PC-3 (cell line): Measurements from ENCODE around the gene KIRREL1. TPM values are rescaled to one million over a fixed set of nuclear protein-coding genes. Genes with fewer than 3 reads are reported as not detected.

Source experiments
- ATAC-seq: fragments of 200-7000 bp; cut with Tn5 transposase; 2 replicates; pipeline ENCODE4 v1.9.1; 2020; ENCODE audit warnings: mild to moderate bottlenecking, moderate library complexity
- BruUV-seq: library from RNA; stranded (reverse); fragments of 400-500 nt; replicated peaks from 2 replicates; lab custom pipeline; 2021; lab: Mats Ljungman, UMichigan
- CTCF ChIA-PET: fragments of 300-600 bp; sonication (Branson Sonifier 250); formaldehyde crosslinking; loops from one replicate; lab custom pipeline; 2022; ENCODE audit warnings: antibody characterized with exemption; lab: Charles Lee
- POLR2A ChIA-PET: fragments of 300-600 bp; sonication (Branson Sonifier 250); formaldehyde crosslinking; loops from one replicate; lab custom pipeline; 2022; ENCODE audit warnings: antibody characterized with exemption; ENCODE audit not compliant: unreplicated experiment; lab: Charles Lee
- DNase-seq: peaks from one replicate; pipeline ENCODE4 v3.0.0-alpha.2; 2015
- H2AFZ ChIP-seq: fragments of 300-600 bp; sonication (generic); 2 replicates; pipeline ENCODE4 v1.6.0; 2016; ENCODE audit warnings: antibody characterized with exemption, low read length
- H3F3A ChIP-seq: fragments of 300-600 bp; sonication (generic); one replicate; pipeline ENCODE4 v1.6.0; 2017; ENCODE audit warnings: antibody characterized with exemption, low read length, control low read depth, mild to moderate bottlenecking; ENCODE audit not compliant: unreplicated experiment
- H3K27ac ChIP-seq: fragments of 300-600 bp; sonication (generic); 2 replicates; pipeline ENCODE4 v1.5.1; 2016; ENCODE audit warnings: mild to moderate bottlenecking, low read length
- H3K27me3 ChIP-seq: fragments of 300-600 bp; sonication (generic); 2 replicates; pipeline ENCODE4 v1.6.1; 2016; ENCODE audit warnings: low read length, mixed read lengths
- H3K36me3 ChIP-seq: fragments of 300-600 bp; sonication (generic); 2 replicates; pipeline ENCODE4 v1.6.1; 2016; ENCODE audit warnings: low read depth, mixed run types, low read length, mixed read lengths
- H3K4me1 ChIP-seq: fragments of 300-600 bp; sonication (generic); 2 replicates; pipeline ENCODE4 v1.5.1; 2016; ENCODE audit warnings: low read length; ENCODE audit not compliant: insufficient read depth
- H3K4me2 ChIP-seq: fragments of 300-600 bp; sonication (generic); 2 replicates; pipeline ENCODE4 v1.6.0; 2016; ENCODE audit warnings: low read length
- H3K4me3 ChIP-seq: fragments of 300-600 bp; sonication (generic); 2 replicates; pipeline ENCODE4 v1.5.1; 2016; ENCODE audit warnings: mild to moderate bottlenecking, low read length, mixed read lengths
- H3K79me2 ChIP-seq: fragments of 300-600 bp; sonication (generic); 2 replicates; pipeline ENCODE4 v1.6.1; 2017; ENCODE audit warnings: low read length, mixed read lengths
- H3K9ac ChIP-seq: fragments of 300-600 bp; sonication (generic); 2 replicates; pipeline ENCODE4 v1.6.0; 2016; ENCODE audit warnings: mild to moderate bottlenecking, low read length
- H3K9me2 ChIP-seq: fragments of 300-600 bp; sonication (generic); replicated peaks from 2 replicates; pipeline ENCODE4 v1.6.1; 2016; ENCODE audit warnings: mixed run types, low read length, mixed read lengths
- H3K9me3 ChIP-seq: fragments of 300-600 bp; sonication (generic); 2 replicates; pipeline ENCODE4 v1.6.1; 2016; ENCODE audit warnings: low read length, mixed read lengths
- H4K20me1 ChIP-seq: fragments of 300-600 bp; sonication (generic); 2 replicates; pipeline ENCODE4 v1.6.1; 2016; ENCODE audit warnings: low read length, mixed read lengths
- CTCF ChIP-seq: fragments of 300-600 bp; sonication (generic); conservative IDR thresholded peaks from 2 replicates; pipeline ENCODE4 v1.5.1; 2017; ENCODE audit warnings: antibody characterized with exemption, low read depth, mild to moderate bottlenecking, low read length
- EZH2 ChIP-seq: fragments of 300-600 bp; sonication (generic); IDR thresholded peaks from one replicate; pipeline ENCODE4 v1.6.1; 2017; ENCODE audit warnings: antibody characterized with exemption, mild to moderate bottlenecking, low read length; ENCODE audit not compliant: unreplicated experiment
- EZH2phosphoT487 ChIP-seq: fragments of 300-600 bp; sonication (generic); IDR thresholded peaks from 2 replicates; pipeline ENCODE4 v1.6.1; 2018; ENCODE audit warnings: mild to moderate bottlenecking, antibody characterized with exemption, low read length, borderline replicate concordance
- intact Hi-C: fragments of 100-400 bp; cut with micrococcal nuclease; formaldehyde crosslinking; loops from 2 replicates; pipeline ENCODE4 v1.9.0; 2023
- total RNA-seq: library from RNA; depleted of rRNA; stranded (reverse); fragments of >200 nt; gene quantifications from 2 replicates; pipeline ENCODE4 v1.2.3, GENCODE V29; 2014

The KIRREL1 gene
- total RNA-seq, 1 experiment from 2014 or later = 49.8 TPM

GRCh38 chr1:158046715-158047510 lies 53.5 kb downstream of the KIRREL1 start:
- Histone ChIP-seq H3F3A (no peaks in the 10 kb centered on the region), H3K9me2 (no peaks in the 10 kb centered on the region), H3K9ac (no peak overlapping the region), H4K20me1 (no peaks in the 10 kb centered on the region), H3K79me2 (peaks cover 19% of the 10 kb centered on the region; the same call in 1 of the 2 replicates), H3K27me3 (no peaks in the 10 kb centered on the region), H3K4me1 (no peaks in the 10 kb centered on the region), H3K9me3 (no peaks in the 10 kb centered on the region), H3K27ac (no peak overlapping the region), H3K36me3 (no peaks in the 10 kb centered on the region), H2AFZ (no peak overlapping the region), H3K4me2 (no peak overlapping the region), H3K4me3 (no peak overlapping the region)
- ChIA-PET CTCF (no interaction called here), POLR2A (interaction anchor here (0.6 kb wide), 1 partner anchor 87 kb away, joined by 3 read pairs; no protein-coding TSS in a partner anchor)
- ATAC-seq = no peak
- intact Hi-C loops = no loop called here
- TF ChIP-seq CTCF = no peak
- TF ChIP-seq EZH2phosphoT487 = no peak
- no peak for TF ChIP-seq EZH2
- no peak for DNase-seq
- BruUV-seq = no TSS peak

GRCh38 chr1:158048371-158049067 lies 55.1 kb downstream of the KIRREL1 start:
- Histone ChIP-seq H3K4me1 (no peaks in the 10 kb centered on the region), H3K4me2 (no peak overlapping the region), H3K27me3 (no peaks in the 10 kb centered on the region), H2AFZ (no peak overlapping the region), H3K79me2 (0 out of 2 replicates have a peak, but pooled peaks cover 14% of the 10 kb centered on the region), H3F3A (no peaks in the 10 kb centered on the region), H3K9ac (no peak overlapping the region), H3K9me2 (no peaks in the 10 kb centered on the region), H3K36me3 (no peaks in the 10 kb centered on the region), H3K4me3 (no peak overlapping the region), H4K20me1 (no peaks in the 10 kb centered on the region), H3K9me3 (no peaks in the 10 kb centered on the region), H3K27ac (no peak overlapping the region)
- CTCF ChIA-PET = no interaction called here
- POLR2A ChIA-PET = no interaction called here
- DNase-seq (no peak), ATAC-seq (no peak)
- no peak for TF ChIP-seq EZH2
- no peak for TF ChIP-seq CTCF
- no peak for TF ChIP-seq EZH2phosphoT487
- intact Hi-C loops = no loop called here
- BruUV-seq = no TSS peak

- no peak overlapping the region for H3K9ac ChIP-seq
- intact Hi-C loops = no loop called here
- 0 out of 2 replicates have a peak, but pooled peaks cover 14% of the 10 kb centered on the region for H3K79me2 ChIP-seq
- ATAC-seq (no peak), DNase-seq (no peak)
- CTCF ChIA-PET = no interaction called here
- BruUV-seq = no TSS peak
- no peak for TF ChIP-seq CTCF
- TF ChIP-seq EZH2 = no peak
- no peak for TF ChIP-seq EZH2phosphoT487
- H3K9me3 ChIP-seq = no peaks in the 10 kb centered on the region
- H3K27me3 ChIP-seq = no peaks in the 10 kb centered on the region
- H3K4me1 ChIP-seq = no peaks in the 10 kb centered on the region
- H3K27ac ChIP-seq = no peak overlapping the region
- no peaks in the 10 kb centered on the region for H3K36me3 ChIP-seq
- H3K9me2 ChIP-seq = no peaks in the 10 kb centered on the region
- H4K20me1 ChIP-seq = no peaks in the 10 kb centered on the region
- no peak overlapping the region for H3K4me2 ChIP-seq
- POLR2A ChIA-PET = no interaction called here
- H3K4me3 ChIP-seq = no peak overlapping the region
- no peaks in the 10 kb centered on the region for H3F3A ChIP-seq
- H2AFZ ChIP-seq = no peak overlapping the region
Observed at GRCh38 chr1:158049853-158050252, 56.4 kb downstream of the KIRREL1 start.
